CD4-positive, alpha-beta memory T cell (primary cell): Measurements from ENCODE around the gene TNIK. TPM values are rescaled to one million over a fixed set of nuclear protein-coding genes. Genes with fewer than 3 reads are reported as not detected.
"Not testable (repeated sequence)": the region's sequence is repeated elsewhere in the genome, so short reads cannot be mapped to it uniquely, and the experiment has no call there.

ENCODE experiments used
- CTCF ChIA-PET: fragments of 350-600 bp; sonication (Branson Sonifier 250); formaldehyde crosslinking; loops from one replicate; lab custom pipeline; 2021; ENCODE audit warnings: inconsistent platforms; ENCODE audit not compliant: partially characterized antibody; lab: Charles Lee
- POLR2A ChIA-PET: fragments of 350-600 bp; sonication (Branson Sonifier 250); formaldehyde crosslinking; loops from one replicate; lab custom pipeline; 2021; ENCODE audit not compliant: partially characterized antibody; lab: Charles Lee
- DNase-seq, 5 donors: peaks; one replicate each; pipeline versions ENCODE4 v3.0.0 to v3.0.0-alpha.2; 2020 to 2022; ENCODE audit warnings: mixed read lengths in 1 of 5
- H3K27ac ChIP-seq: one replicate; pipeline ENCODE4 v1.7.0; 2013; ENCODE audit warnings: low read depth, low read length
- H3K27me3 ChIP-seq: 2 replicates; pipeline ENCODE4 v1.7.0; 2013; ENCODE audit warnings: mild to moderate bottlenecking, low read length, moderate library complexity; ENCODE audit not compliant: insufficient read depth
- H3K36me3 ChIP-seq: 2 replicates; pipeline ENCODE4 v1.7.0; 2013; ENCODE audit warnings: mild to moderate bottlenecking, low read length, moderate library complexity; ENCODE audit not compliant: insufficient read depth
- H3K4me1 ChIP-seq: 2 replicates; pipeline ENCODE4 v1.7.0; 2013; ENCODE audit warnings: mild to moderate bottlenecking, low read length, moderate library complexity; ENCODE audit not compliant: insufficient read depth
- H3K4me3 ChIP-seq, 2 donors: one replicate each; pipeline ENCODE4 v1.7.0; 2013; ENCODE audit warnings: low read length in 2 of 2, mild to moderate bottlenecking in 1 of 2
- H3K9me3 ChIP-seq, 2 donors: one replicate each; pipeline ENCODE4 v1.7.0; 2013; ENCODE audit warnings: low read length in 2 of 2, control low read depth in 1 of 2; ENCODE audit not compliant: control insufficient read depth in 1 of 2
- H3K27ac Mint-ChIP-seq, 7 donors: one replicate each; pipeline ENCODE4 v1.8.0; 2020 to 2021; ENCODE audit warnings: mixed read lengths in 7 of 7, mild to moderate bottlenecking in 6 of 7, inconsistent platforms in 3 of 7, moderate library complexity in 3 of 7
- H3K27me3 Mint-ChIP-seq, 2 donors: one replicate each; pipeline ENCODE4 v1.8.0; 2020 to 2021; ENCODE audit warnings: mixed read lengths in 2 of 2
- H3K36me3 Mint-ChIP-seq, 2 donors: one replicate each; pipeline ENCODE4 v1.8.0; 2020 to 2021; ENCODE audit warnings: mixed read lengths in 2 of 2, inconsistent platforms in 1 of 2, mild to moderate bottlenecking in 1 of 2
- H3K4me1 Mint-ChIP-seq, 4 donors: one replicate each; pipeline ENCODE4 v1.8.0; 2020 to 2021; ENCODE audit warnings: mixed read lengths in 4 of 4, mild to moderate bottlenecking in 1 of 4
- H3K4me3 Mint-ChIP-seq, 8 donors: one replicate each; pipeline ENCODE4 v1.8.0; 2020 to 2021; ENCODE audit warnings: mixed read lengths in 8 of 8, mild to moderate bottlenecking in 7 of 8, moderate library complexity in 6 of 8, inconsistent platforms in 3 of 8
- H3K9me3 Mint-ChIP-seq, 8 donors: one replicate each; pipeline ENCODE4 v1.8.0; 2020 to 2021; ENCODE audit warnings: mixed read lengths in 8 of 8, mild to moderate bottlenecking in 5 of 8, inconsistent platforms in 3 of 8, moderate library complexity in 1 of 8
- intact Hi-C: fragments of 100-400 bp; cut with micrococcal nuclease; formaldehyde crosslinking; loops from one replicate; pipeline ENCODE4 v1.15.1; 2023
- polyA plus RNA-seq, 2 donors: library from polyadenylated mRNA; unstranded; fragments of 300-500 nt; fragmentation: Illumina TruSeq; gene quantifications; one replicate each; pipeline ENCODE4 v1.2.3, GENCODE V29; 2021
- total RNA-seq, 2 experiments: library from RNA; stranded (reverse); gene quantifications; one replicate each; pipeline ENCODE4 v1.2.3, GENCODE V29; 2021

Gene TNIK
- total and polyA plus RNA-seq, 4 experiments from 2014 or later: 14.6 to 93.5 (median 58.1) TPM

- peaks cover 72% of the 10 kb centered on the region for H3K36me3 ChIP-seq
- intact Hi-C loops: no loop called here
- H3K27me3 Mint-ChIP-seq: no peaks in the 10 kb centered on the region
Measured at GRCh38 chr3:171125010-171125409, 335.2 kb downstream of the TNIK start.

GRCh38 chr3:171123915-171124314, 336.3 kb downstream of the TNIK start:
- Mint-ChIP-seq H3K9me3 (peaks cover 0 to 9% (median 2%) of the 10 kb centered on the region in 8 donors), H3K27ac (peak overlapping the region in 1 of 7 donors; percentile 19), H3K36me3 (peaks cover 89 to 90% of the 10 kb centered on the region in 2 donors), H3K4me3 (peak overlapping the region in 1 of 8 donors; percentile 8), H3K27me3 (no peaks in the 10 kb centered on the region), H3K4me1 (peaks cover 0 to 4% (median 0%) of the 10 kb centered on the region in 4 donors)
- Histone ChIP-seq H3K27ac (no peak overlapping the region), H3K4me1 (no peaks in the 10 kb centered on the region), H3K4me3 (no peak overlapping the region), H3K36me3 (peaks cover 69% of the 10 kb centered on the region), H3K27me3 (no peaks in the 10 kb centered on the region), H3K9me3 (no peaks in the 10 kb centered on the region)
- CTCF ChIA-PET: no interaction called here
- intact Hi-C loops: no loop called here
- POLR2A ChIA-PET: no interaction called here
- no peak for DNase-seq

More at GRCh38 chr3:171125010-171125409, 335.2 kb downstream of the TNIK start:
- POLR2A ChIA-PET: no interaction called here
- Histone ChIP-seq H3K27me3 (no peaks in the 10 kb centered on the region), H3K4me1 (no peaks in the 10 kb centered on the region), H3K4me3 (no peak overlapping the region), H3K9me3 (no peaks in the 10 kb centered on the region), H3K27ac (no peak overlapping the region)
- no peak for DNase-seq
- H3K27ac Mint-ChIP-seq: no peak overlapping the region
- peaks cover 91 to 94% of the 10 kb centered on the region in 2 donors for H3K36me3 Mint-ChIP-seq
- H3K9me3 Mint-ChIP-seq: peaks cover 0 to 4% (median 0%) of the 10 kb centered on the region in 8 donors
- H3K4me3 Mint-ChIP-seq: no peak overlapping the region
- no peaks in the 10 kb centered on the region for H3K4me1 Mint-ChIP-seq
- CTCF ChIA-PET: no interaction called here

- H3K36me3 ChIP-seq: peaks cover 62% of the 10 kb centered on the region
- POLR2A ChIA-PET: no interaction called here
- H3K27ac Mint-ChIP-seq: no peak overlapping the region
Measured at GRCh38 chr3:171122861-171123260, 337.3 kb downstream of the TNIK start.

GRCh38 chr3:171122240-171122639, 338.0 kb downstream of the TNIK start:
- H3K4me1 Mint-ChIP-seq: peaks cover 0 to 5% (median 0%) of the 10 kb centered on the region in 4 donors
- DNase-seq: no peak
- H3K36me3 ChIP-seq: peaks cover 60% of the 10 kb centered on the region
- H3K4me3 ChIP-seq: no peak overlapping the region
- H3K27ac Mint-ChIP-seq: peak overlapping the region in 1 of 7 donors; percentile 31
- no peaks in the 10 kb centered on the region for H3K4me1 ChIP-seq
- ChIA-PET CTCF (interaction anchor here (1.3 kb wide), 1 partner anchor 49 kb away, joined by 4 read pairs; no protein-coding TSS in a partner anchor), POLR2A (no interaction called here)
- no peaks in the 10 kb centered on the region for H3K27me3 ChIP-seq
- intact Hi-C loops: no loop called here
- no peaks in the 10 kb centered on the region for H3K9me3 ChIP-seq
- peaks cover 78 to 81% of the 10 kb centered on the region in 2 donors for H3K36me3 Mint-ChIP-seq
- H3K9me3 Mint-ChIP-seq: peaks cover 0 to 9% (median 2%) of the 10 kb centered on the region in 8 donors
- H3K27ac ChIP-seq: no peak overlapping the region
- H3K27me3 Mint-ChIP-seq: no peaks in the 10 kb centered on the region
- no peak overlapping the region for H3K4me3 Mint-ChIP-seq

More at GRCh38 chr3:171122861-171123260, 337.3 kb downstream of the TNIK start:
- H3K4me3 Mint-ChIP-seq: no peak overlapping the region
- H3K4me1 Mint-ChIP-seq: peaks cover 0 to 5% (median 0%) of the 10 kb centered on the region in 4 donors
- H3K27ac ChIP-seq: no peak overlapping the region
- no peak overlapping the region for H3K4me3 ChIP-seq
- H3K4me1 ChIP-seq: no peaks in the 10 kb centered on the region
- no peak for DNase-seq
- CTCF ChIA-PET: no interaction called here
- H3K27me3 Mint-ChIP-seq: no peaks in the 10 kb centered on the region
- no peaks in the 10 kb centered on the region for H3K27me3 ChIP-seq
- intact Hi-C loops: no loop called here
- peaks cover 0 to 9% (median 2%) of the 10 kb centered on the region in 8 donors for H3K9me3 Mint-ChIP-seq
- peaks cover 83 to 85% of the 10 kb centered on the region in 2 donors for H3K36me3 Mint-ChIP-seq
- no peaks in the 10 kb centered on the region for H3K9me3 ChIP-seq

GRCh38 chr3:171121801-171122200, 338.4 kb downstream of the TNIK start:
- Mint-ChIP-seq H3K9me3 (peaks cover 0 to 9% (median 2%) of the 10 kb centered on the region in 8 donors), H3K27ac (no peak overlapping the region), H3K27me3 (no peaks in the 10 kb centered on the region), H3K4me1 (peaks cover 0 to 5% (median 0%) of the 10 kb centered on the region in 4 donors), H3K4me3 (no peak overlapping the region), H3K36me3 (peaks cover 77 to 81% of the 10 kb centered on the region in 2 donors)
- Histone ChIP-seq H3K27me3 (no peaks in the 10 kb centered on the region), H3K36me3 (peaks cover 59% of the 10 kb centered on the region), H3K27ac (no peak overlapping the region), H3K4me1 (no peaks in the 10 kb centered on the region), H3K4me3 (no peak overlapping the region), H3K9me3 (no peaks in the 10 kb centered on the region)
- ChIA-PET CTCF (interaction anchor here (1.3 kb wide), 1 partner anchor 48 kb away, joined by 4 read pairs; no protein-coding TSS in a partner anchor), POLR2A (no interaction called here)
- intact Hi-C loops: no loop called here
- no peak for DNase-seq

GRCh38 chr3:171119402-171119801, 340.8 kb downstream of the TNIK start:
- H3K9me3 Mint-ChIP-seq, POLR2A ChIA-PET, H3K9me3 ChIP-seq, H3K27ac Mint-ChIP-seq, CTCF ChIA-PET, H3K27me3 ChIP-seq, H3K27me3 Mint-ChIP-seq, intact Hi-C loops, H3K4me1 Mint-ChIP-seq, H3K4me3 Mint-ChIP-seq, H3K27ac ChIP-seq, H3K4me1 ChIP-seq, H3K4me3 ChIP-seq, DNase-seq: not testable (repeated sequence)
- H3K36me3 Mint-ChIP-seq: peaks cover 70 to 73% of the 10 kb centered on the region in 2 donors
- peaks cover 37% of the 10 kb centered on the region for H3K36me3 ChIP-seq

GRCh38 chr3:171118993-171119392, 341.2 kb downstream of the TNIK start:
- peaks cover 34% of the 10 kb centered on the region for H3K36me3 ChIP-seq

More at GRCh38 chr3:171118993-171119392, 341.2 kb downstream of the TNIK start:
- H3K27ac Mint-ChIP-seq, H3K4me1 ChIP-seq, H3K27me3 ChIP-seq, H3K4me1 Mint-ChIP-seq, H3K9me3 ChIP-seq, DNase-seq, intact Hi-C loops, H3K4me3 ChIP-seq, H3K4me3 Mint-ChIP-seq, H3K9me3 Mint-ChIP-seq, CTCF ChIA-PET, H3K27ac ChIP-seq, H3K27me3 Mint-ChIP-seq, POLR2A ChIA-PET: not testable (repeated sequence)
- H3K36me3 Mint-ChIP-seq: peaks cover 72 to 75% of the 10 kb centered on the region in 2 donors
